GM23338 (cell line): ENCODE results near the gene WTIP. TPM values are rescaled to one million over a fixed set of nuclear protein-coding genes. Genes with fewer than 3 reads are reported as not detected.

Source experiments
- ATAC-seq: fragments of 200-7000 bp; cut with Tn5 transposase; 3 replicates; pipeline ENCODE4 v1.9.1; 2020
- DNase-seq: peaks from one replicate; pipeline ENCODE4 v3.0.0-alpha.2; 2015; ENCODE audit warnings: low spot score
- H2AFZ ChIP-seq: fragments of 200-600 bp; sonication (generic); 2 replicates; pipeline ENCODE4 v1.8.0; 2016; ENCODE audit warnings: antibody characterized with exemption, mild to moderate bottlenecking, moderate library complexity
- H3F3A ChIP-seq: fragments of 200-600 bp; sonication (generic); replicated peaks from 2 replicates; pipeline ENCODE4 v1.8.0; 2017; ENCODE audit warnings: antibody characterized with exemption, mixed run types, low read depth
- H3K27ac ChIP-seq: fragments of 200-600 bp; sonication (generic); 2 replicates; pipeline ENCODE4 v1.6.1; 2016; ENCODE audit warnings: low read depth
- H3K27me3 ChIP-seq: fragments of 200-600 bp; sonication (generic); 2 replicates; pipeline ENCODE4 v1.8.0; 2016; ENCODE audit warnings: mild to moderate bottlenecking, mixed run types, moderate library complexity; ENCODE audit not compliant: insufficient read depth
- H3K36me3 ChIP-seq: fragments of 200-600 bp; sonication (generic); 2 replicates; pipeline ENCODE4 v1.8.0; 2016; ENCODE audit warnings: mild to moderate bottlenecking; ENCODE audit not compliant: insufficient read depth
- H3K4me1 ChIP-seq: fragments of 200-600 bp; sonication (generic); 2 replicates; pipeline ENCODE4 v1.8.0; 2016; ENCODE audit warnings: mild to moderate bottlenecking, moderate library complexity; ENCODE audit not compliant: insufficient read depth
- H3K4me2 ChIP-seq: fragments of 200-600 bp; sonication (generic); 2 replicates; pipeline ENCODE4 v1.7.1; 2017; ENCODE audit warnings: mixed run types
- H3K4me3 ChIP-seq: fragments of 200-600 bp; sonication (generic); 2 replicates; pipeline ENCODE4 v1.6.1; 2016; ENCODE audit warnings: mixed run types
- H3K79me2 ChIP-seq: fragments of 200-600 bp; sonication (generic); replicated peaks from 2 replicates; pipeline ENCODE4 v1.8.0; 2017; ENCODE audit warnings: mild to moderate bottlenecking; ENCODE audit not compliant: insufficient read depth
- H3K9me2 ChIP-seq: fragments of 200-600 bp; sonication (generic); 2 replicates; pipeline ENCODE4 v1.8.0; 2017; ENCODE audit not compliant: insufficient read depth
- H4K20me1 ChIP-seq: fragments of 200-600 bp; sonication (generic); replicated peaks from 2 replicates; pipeline ENCODE4 v1.8.0; 2017; ENCODE audit warnings: mild to moderate bottlenecking; ENCODE audit not compliant: insufficient read depth
- H3K27ac Mint-ChIP-seq: 2 replicates; pipeline ENCODE4 v1.8.0; 2020; ENCODE audit warnings: inconsistent platforms, mild to moderate bottlenecking, moderate library complexity, mixed read lengths
- H3K27me3 Mint-ChIP-seq: 3 replicates; pipeline ENCODE4 v1.8.0; 2022; ENCODE audit warnings: low read depth, mild to moderate bottlenecking, moderate library complexity, mixed read lengths, inconsistent platforms; ENCODE audit not compliant: insufficient read depth, poor library complexity
- H3K36me3 Mint-ChIP-seq: 3 replicates; pipeline ENCODE4 v1.8.0; 2021; ENCODE audit warnings: low read depth, mild to moderate bottlenecking, inconsistent platforms, moderate library complexity, mixed read lengths
- H3K4me1 Mint-ChIP-seq: 3 replicates; pipeline ENCODE4 v1.8.0; 2020; ENCODE audit warnings: mild to moderate bottlenecking, inconsistent platforms, mixed read lengths
- H3K4me3 Mint-ChIP-seq: 3 replicates; pipeline ENCODE4 v1.8.0; 2021; ENCODE audit warnings: moderate library complexity, mild to moderate bottlenecking, inconsistent platforms, mixed read lengths
- H3K9me3 Mint-ChIP-seq: 3 replicates; pipeline ENCODE4 v1.8.0; 2020; ENCODE audit warnings: moderate library complexity, mild to moderate bottlenecking, inconsistent platforms, mixed read lengths
- CTCF ChIP-seq, 2 experiments: fragments of 200-600 bp in 1 of 2; sonication (generic) in 1 of 2; conservative IDR thresholded peaks; 2 replicates each; pipeline versions ENCODE4 v1.5.1 to v1.6.1; 2016 to 2017; ENCODE audit warnings: antibody characterized with exemption in 2 of 2, low read depth in 2 of 2, mild to moderate bottlenecking in 2 of 2, moderate library complexity in 1 of 2
- EZH2 ChIP-seq: fragments of 200-600 bp; sonication (generic); IDR thresholded peaks from one replicate; pipeline ENCODE4 v1.8.0; 2017; ENCODE audit warnings: antibody characterized with exemption, mild to moderate bottlenecking, low read depth; ENCODE audit not compliant: unreplicated experiment
- NANOG ChIP-seq: IDR thresholded peaks from 2 replicates; pipeline ENCODE4 v1.6.1; 2016; ENCODE audit warnings: antibody characterized with exemption, borderline replicate concordance
- STAT1 ChIP-seq: IDR thresholded peaks from one replicate; pipeline ENCODE4 v1.6.1; 2016; ENCODE audit warnings: antibody characterized with exemption; ENCODE audit not compliant: unreplicated experiment
- ZNF462 ChIP-seq: fragments of 250-450 bp; sonication (Bioruptor Pico); IDR thresholded peaks from 2 replicates; pipeline ENCODE4 v1.5.0; 2020; ENCODE audit warnings: mild to moderate bottlenecking, moderate library complexity
- polyA plus RNA-seq: library from polyadenylated mRNA; unstranded; fragments of >200 nt; fragmentation: Nextera tagmentation; extraction: Ambion mirVana; gene quantifications from 2 replicates; pipeline ENCODE4 v1.2.1, GENCODE V29; 2016
- total RNA-seq: library from RNA; depleted of rRNA; stranded (reverse); fragments of >200 nt; shearing (Covaris generic); gene quantifications from 2 replicates; pipeline ENCODE4 v1.2.3, GENCODE V29; 2014

The WTIP gene
- total and polyA plus RNA-seq, 2 experiments from 2014 or later, result 0.47 to 8.9 TPM

DNA sequence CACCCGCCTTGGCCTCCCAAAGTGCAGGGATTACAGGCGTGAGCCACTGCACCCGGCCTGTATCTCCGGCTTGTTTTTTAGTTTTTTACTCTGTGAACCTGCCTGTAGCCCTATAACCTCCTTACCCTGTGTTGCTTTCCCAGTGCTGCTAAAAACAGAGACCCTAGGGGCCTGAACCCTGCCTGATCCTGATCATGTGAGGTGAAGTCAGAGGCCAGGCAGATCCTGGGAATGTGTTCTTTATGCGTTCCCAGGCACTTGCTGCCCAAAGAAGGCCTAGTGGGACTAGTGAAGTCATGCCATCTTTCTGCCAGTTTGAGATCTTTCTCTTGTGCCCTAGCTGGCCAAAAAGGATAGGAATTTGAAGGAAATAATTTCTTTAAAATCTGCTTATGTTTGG is 48.8 kb upstream of the WTIP start:
- H3K9me3 Mint-ChIP-seq, result no peaks in the 10 kb centered on the region
- Histone ChIP-seq H3K4me2 (no peak overlapping the region), H3K4me1 (peaks cover 16% of the 10 kb centered on the region), H3K79me2 (peaks cover 96% of the 10 kb centered on the region), H3K27me3 (no peaks in the 10 kb centered on the region), H3K27ac (no peak overlapping the region; the same call in 1 of the 2 replicates), H3K36me3 (peaks cover 45% of the 10 kb centered on the region), H2AFZ (no peak overlapping the region), H3K9me2 (no peaks in the 10 kb centered on the region), H3F3A (0 out of 2 replicates have a peak, but pooled peaks cover 2% of the 10 kb centered on the region), H4K20me1 (peaks cover 64% of the 10 kb centered on the region), H3K4me3 (no peak overlapping the region)
- H3K27me3 Mint-ChIP-seq, result peaks cover 4% of the 10 kb centered on the region
- peaks cover 15% of the 10 kb centered on the region; the same call in 2 of the 3 replicates for H3K4me1 Mint-ChIP-seq
- ATAC-seq (no peak), DNase-seq (peak; percentile 2)
- no peak overlapping the region for H3K4me3 Mint-ChIP-seq
- no peak for TF ChIP-seq EZH2
- TF ChIP-seq NANOG, result no peak
- no peak for TF ChIP-seq STAT1
- H3K27ac Mint-ChIP-seq, result no peak overlapping the region; the same call in 1 of the 2 replicates
- peaks cover 73% of the 10 kb centered on the region for H3K36me3 Mint-ChIP-seq

DNA sequence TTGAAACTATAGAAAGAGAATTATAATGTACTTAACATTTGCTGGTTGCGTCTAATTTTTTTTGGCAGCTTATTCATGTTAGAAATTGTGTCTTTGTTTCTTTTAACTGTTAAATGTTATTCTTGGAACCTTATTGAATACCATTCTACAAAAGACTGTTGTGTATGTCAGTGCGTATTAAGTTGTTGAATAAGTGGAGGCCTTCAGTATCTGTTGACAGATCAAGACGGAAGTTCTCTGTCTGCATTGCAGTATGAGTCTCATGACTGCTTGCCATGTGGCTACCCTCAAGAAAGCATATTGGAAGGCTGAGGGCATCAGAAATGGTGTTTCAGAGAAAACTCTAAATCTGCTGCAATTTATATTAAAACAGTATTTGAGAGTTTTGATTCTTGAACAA is 44.8 kb upstream of the WTIP start:
- DNase-seq (no peak), ATAC-seq (no peak)
- Histone ChIP-seq H3K9me2 (no peaks in the 10 kb centered on the region), H3K4me1 (no peaks in the 10 kb centered on the region), H3K4me3 (no peak overlapping the region), H4K20me1 (peaks cover 57% of the 10 kb centered on the region), H2AFZ (no peak overlapping the region), H3K27ac (no peak overlapping the region), H3K27me3 (no peaks in the 10 kb centered on the region), H3K79me2 (peaks cover 98% of the 10 kb centered on the region), H3K4me2 (no peak overlapping the region), H3K36me3 (peaks cover 64% of the 10 kb centered on the region), H3F3A (no peaks in the 10 kb centered on the region)
- Mint-ChIP-seq H3K9me3 (no peaks in the 10 kb centered on the region), H3K27me3 (peaks cover 2% of the 10 kb centered on the region), H3K36me3 (peaks cover 95% of the 10 kb centered on the region), H3K27ac (no peak overlapping the region), H3K4me1 (no peaks in the 10 kb centered on the region; the same call in 1 of the 3 replicates), H3K4me3 (no peak overlapping the region)
- TF ChIP-seq ZNF462 (CRISPR knock-in tag), result no peak
- no peak for TF ChIP-seq CTCF (conservative IDR thresholded peaks at IDR 0.05; ENCODE audit: low read depth in 2 of 2)
